Measurements from ENCODE around the gene PRG2. TPM values are rescaled to one million over a fixed set of nuclear protein-coding genes. Genes with fewer than 3 reads are reported as not detected.
A peak's percentile ranks its signal among the peaks of the same experiment; 100 is the strongest.

PRG2 gene
- total and polyA plus RNA-seq, 2 of the 13 experiments (the other 11 are each of a cell fraction or from before 2014, with no cell fraction given): not detected

GRCh38 chr11:57359896-57360690 is 30.4 kb downstream of the PRG2 start:
- in situ Hi-C loops (cut with HindIII; ENCODE audit: extremely low pct_ligation_motif_present, low pct_unique_long_range_greater_than_20kb) (loop anchor here (10.0 kb wide), 1 partner anchor 515 kb away; no protein-coding TSS in a partner anchor), intact Hi-C loops (cut with micrococcal nuclease; ENCODE audit: unreplicated experiment) (no loop called here)
- no peaks in the 10 kb centered on the region for H3K79me2 ChIP-seq (ENCODE audit: insufficient read depth, low read length)
- ChIA-PET POLR2A (interaction anchor here (1.1 to 2.0 kb wide), 2 partner anchors 94 to 98 kb away, joined by 3 to 4 read pairs; no protein-coding TSS in a partner anchor), CTCF (ENCODE audit: low intra/inter-chr PET ratio, low total read pairs) (no interaction called here)
- WGBS (ENCODE audit: low lambda C conversion rate): 13% methylated on average over 8 of the region's 9 CpGs
- FAIRE-seq: no peak
- TF ChIP-seq NR2F6 (IDR thresholded peaks at IDR 0.05) (no peak), NR2F6 (CRISPR knock-in tag; IDR thresholded peaks at IDR 0.05) (0 out of 2 replicates have a peak, but pooled peaks have one; percentile 32), RARA (CRISPR knock-in tag; IDR thresholded peaks at IDR 0.05) (0 out of 2 replicates have a peak, but pooled peaks have one; percentile 16), GFI1 (CRISPR knock-in tag; IDR thresholded peaks at IDR 0.05; ENCODE audit: borderline replicate concordance) (0 out of 2 replicates have a peak, but pooled peaks have one; percentile 44), TEAD3 (CRISPR knock-in tag; optimal IDR thresholded peaks at IDR 0.05; ENCODE audit: borderline replicate concordance) (peak; percentile 66), EP300 (IDR thresholded peaks at IDR 0.05; ENCODE audit: low read depth in 2 of 2, low read length in 2 of 2) (0 out of 4 replicates have a peak, but pooled peaks of 1 of the 2 experiments have one; percentile 11), EP300 (CRISPR knock-in tag; IDR thresholded peaks at IDR 0.05; ENCODE audit: borderline replicate concordance) (no peak), NFE2L1 (CRISPR knock-in tag; IDR thresholded peaks at IDR 0.05; ENCODE audit: borderline replicate concordance) (no peak)
- no peaks in the 10 kb centered on the region for H3K36me3 ChIP-seq (replicated peaks in 1 of 2; ENCODE audit: control insufficient read depth in 1 of 2, insufficient read depth in 2 of 2, low read length in 2 of 2)
- H3K4me2 ChIP-seq (ENCODE audit: low read depth, low read length): no peak overlapping the region
- H3K27me3 ChIP-seq (ENCODE audit: control insufficient read depth in 1 of 2, insufficient read depth in 2 of 2, low read length in 2 of 2): peaks cover 0 to 8% of the 10 kb centered on the region in 2 experiments; a peak in 2 of 5 replicates
- no peak overlapping the region for H3K9ac ChIP-seq (ENCODE audit: insufficient read depth, low read depth, low read length)
- no peaks in the 10 kb centered on the region for H4K20me1 ChIP-seq (ENCODE audit: insufficient read depth, low read length)
- peaks cover 15% of the 10 kb centered on the region for H3K4me1 ChIP-seq (ENCODE audit: insufficient read depth, low read length)
- H3K4me3 ChIP-seq (replicated peaks in 1 of 3; ENCODE audit: insufficient read depth in 1 of 3, low read depth in 2 of 3, low read length in 3 of 3): no peak overlapping the region
- BruUV-seq (replicated peaks): no TSS peak
- H2AFZ ChIP-seq (ENCODE audit: low read length): no peak overlapping the region
- peak; percentile 55 for ATAC-seq
- H3K27ac ChIP-seq (ENCODE audit: extremely low read length, insufficient read depth, low read length): no peak overlapping the region
- H3K9me3 ChIP-seq (ENCODE audit: low read length): no peaks in the 10 kb centered on the region
- no peak for DNase-seq (ENCODE audit: low spot score)
